ENCODE measurements around the gene CAPZA3.
"Not testable (repeated sequence)": the region's sequence is repeated elsewhere in the genome, so short reads cannot be mapped to it uniquely, and the experiment has no call there.

The CAPZA3 gene

GRCh38 chr12:18754124-18754707 is 16.3 kb downstream of the CAPZA3 start:
- DNase-seq (ENCODE audit: low read depth), result no peak

DNA sequence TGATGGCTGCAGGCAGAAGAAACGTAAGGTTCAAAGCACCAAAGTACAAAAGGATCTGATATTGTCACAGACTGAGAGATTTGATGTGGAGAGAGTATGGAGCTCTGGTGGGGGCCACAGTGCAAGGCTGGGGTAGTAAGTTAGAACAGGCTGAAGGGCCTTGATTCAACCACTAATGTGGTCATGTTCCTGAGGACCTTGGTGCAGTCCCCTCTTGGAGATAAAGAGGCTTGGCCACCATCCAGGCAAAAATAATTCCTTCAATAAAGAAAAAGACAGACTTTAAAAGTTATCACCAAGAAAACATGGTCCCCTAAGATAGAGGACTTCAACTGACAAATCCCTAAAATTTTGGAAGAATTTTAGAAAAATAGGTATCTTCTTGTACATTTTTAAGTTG is 17.4 kb downstream of the CAPZA3 start:
- no peak for DNase-seq (ENCODE audit: low read depth)

DNA sequence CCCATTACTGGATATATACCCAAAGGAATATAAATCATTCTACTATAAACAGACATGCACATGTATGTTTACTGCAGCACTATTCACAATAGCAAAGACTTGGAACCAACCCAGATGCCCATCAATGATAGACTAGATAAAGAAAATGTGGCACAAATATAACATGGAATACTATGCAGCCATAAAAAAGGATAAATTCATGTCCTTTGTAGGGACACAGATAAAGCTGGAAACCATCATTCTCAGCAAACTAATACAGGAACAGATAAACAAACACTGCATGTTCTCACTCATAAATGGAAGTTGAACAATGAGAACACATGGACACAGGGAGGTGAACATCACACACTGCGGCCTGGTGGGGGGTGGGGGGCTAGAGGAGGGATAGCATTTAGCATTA is 28.6 kb downstream of the CAPZA3 start:
- not testable (repeated sequence) for DNase-seq (ENCODE audit: low read depth)

GRCh38 chr12:18782827-18783226 is 44.9 kb downstream of the CAPZA3 start:
- no peak for DNase-seq (ENCODE audit: low read depth)

GRCh38 chr12:18785465-18785864 is 47.5 kb downstream of the CAPZA3 start:
- not testable (repeated sequence) for DNase-seq (ENCODE audit: low read depth)
